IMR-90 (cell line): ENCODE data around the gene MTA1. TPM values are rescaled to one million over a fixed set of nuclear protein-coding genes. Genes with fewer than 3 reads are reported as not detected.

Experiments
- ATAC-seq: fragments of 200-7000 bp; cut with Tn5 transposase; 2 replicates; pipeline ENCODE4 v1.9.1; 2020; ENCODE audit warnings: low read depth, mild to moderate bottlenecking, moderate library complexity
- BruUV-seq: library from RNA; stranded (reverse); fragments of 400-500 nt; replicated peaks from 2 replicates; lab custom pipeline; 2021; lab: Mats Ljungman, UMichigan
- CTCF ChIA-PET: fragments of 300-600 bp; formaldehyde crosslinking; extraction: SDS; loops from one replicate; lab custom pipeline; 2021; ENCODE audit warnings: antibody characterized with exemption; lab: Yijun Ruan, JAX
- POLR2A ChIA-PET: fragments of 300-600 bp; sonication (Branson Sonifier 250); formaldehyde crosslinking; loops from one replicate; lab custom pipeline; 2022; ENCODE audit warnings: antibody characterized with exemption; ENCODE audit not compliant: unreplicated experiment; lab: Charles Lee
- DNase-seq: peaks from one replicate; pipeline ENCODE4 v3.0.0; 2013
- H2AFZ ChIP-seq: replicated peaks from 2 replicates; pipeline ENCODE3; 2013; ENCODE audit warnings: low read length, mild to moderate bottlenecking; ENCODE audit not compliant: poor library complexity
- H2AK5ac ChIP-seq: 2 replicates; pipeline ENCODE4 v1.6.1; 2013; ENCODE audit warnings: low read depth, low read length, inconsistent platforms
- H2AK9ac ChIP-seq: replicated peaks from 2 replicates; pipeline ENCODE3; 2013; ENCODE audit warnings: mild to moderate bottlenecking, low read depth, low read length, moderate library complexity; ENCODE audit not compliant: poor library complexity
- H2BK120ac ChIP-seq: 2 replicates; pipeline ENCODE4 v1.6.1; 2013; ENCODE audit warnings: low read depth, low read length, inconsistent platforms
- H2BK15ac ChIP-seq: 3 replicates; pipeline ENCODE4 v1.6.1; 2013; ENCODE audit warnings: low read depth, low read length, inconsistent platforms
- H2BK20ac ChIP-seq: 2 replicates; pipeline ENCODE4 v1.6.1; 2013; ENCODE audit warnings: low read depth, mild to moderate bottlenecking, inconsistent platforms, low read length, moderate library complexity
- H2BK5ac ChIP-seq: 2 replicates; pipeline ENCODE4 v1.6.1; 2013; ENCODE audit warnings: mild to moderate bottlenecking, low read depth, low read length, inconsistent platforms; ENCODE audit not compliant: poor library complexity, severe bottlenecking
- H3K14ac ChIP-seq: replicated peaks from 2 replicates; pipeline ENCODE4 v1.6.1; 2013; ENCODE audit warnings: low read depth, low read length, inconsistent platforms
- H3K18ac ChIP-seq: 2 replicates; pipeline ENCODE4 v1.6.1; 2013; ENCODE audit warnings: low read depth, low read length, control low read depth
- H3K23ac ChIP-seq: 2 replicates; pipeline ENCODE4 v1.6.1; 2013; ENCODE audit warnings: low read depth, low read length, inconsistent platforms
- H3K27ac ChIP-seq: 2 replicates; pipeline ENCODE4 v1.5.1; 2013; ENCODE audit warnings: mild to moderate bottlenecking, control low read depth, low read length; ENCODE audit not compliant: insufficient read depth
- H3K27me3 ChIP-seq: 2 replicates; pipeline ENCODE4 v1.6.1; 2013; ENCODE audit warnings: low read length; ENCODE audit not compliant: control insufficient read depth, insufficient read depth
- H3K36me3 ChIP-seq: 2 replicates; pipeline ENCODE4 v1.6.1; 2013; ENCODE audit warnings: low read length, mixed read lengths; ENCODE audit not compliant: control insufficient read depth, insufficient read depth
- H3K4ac ChIP-seq: 2 replicates; pipeline ENCODE4 v1.6.1; 2013; ENCODE audit warnings: low read depth, low read length, inconsistent platforms
- H3K4me1 ChIP-seq: 2 replicates; pipeline ENCODE4 v1.6.1; 2013; ENCODE audit warnings: low read length, mixed read lengths; ENCODE audit not compliant: control insufficient read depth, insufficient read depth
- H3K4me2 ChIP-seq: 2 replicates; pipeline ENCODE4 v1.6.1; 2013; ENCODE audit warnings: low read depth, mild to moderate bottlenecking, control low read depth, low read length, moderate library complexity
- H3K4me3 ChIP-seq: 2 replicates; pipeline ENCODE4 v1.5.1; 2013; ENCODE audit warnings: low read depth, mild to moderate bottlenecking, control low read depth, low read length, moderate library complexity; ENCODE audit not compliant: insufficient read depth
- H3K56ac ChIP-seq: 2 replicates; pipeline ENCODE4 v1.6.1; 2013; ENCODE audit warnings: low read length, inconsistent platforms; ENCODE audit not compliant: insufficient read depth; ENCODE audit errors: extremely low read depth
- H3K79me1 ChIP-seq, 2 experiments: 2 replicates each; pipeline ENCODE4 v1.6.1; 2013; ENCODE audit warnings: low read length in 2 of 2, inconsistent platforms in 1 of 2, low read depth in 1 of 2
- H3K9ac ChIP-seq: 2 replicates; pipeline ENCODE4 v1.6.1; 2013; ENCODE audit warnings: low read depth, low read length, control low read depth
- H3K9me1 ChIP-seq: 2 replicates; pipeline ENCODE4 v1.6.1; 2013; ENCODE audit warnings: low read length, inconsistent platforms; ENCODE audit not compliant: insufficient read depth
- H3K9me3 ChIP-seq: 2 replicates; pipeline ENCODE4 v1.6.1; 2013; ENCODE audit warnings: low read length; ENCODE audit not compliant: control insufficient read depth, insufficient read depth
- H4K20me1 ChIP-seq: 2 replicates; pipeline ENCODE4 v1.6.1; 2013; ENCODE audit warnings: low read length, inconsistent platforms; ENCODE audit not compliant: insufficient read depth
- H4K5ac ChIP-seq: 2 replicates; pipeline ENCODE4 v1.6.1; 2013; ENCODE audit warnings: mild to moderate bottlenecking, low read depth, low read length, control low read depth
- H4K8ac ChIP-seq, 2 experiments: 2 replicates each; pipeline ENCODE4 v1.6.1; 2013; ENCODE audit warnings: low read depth in 2 of 2, low read length in 2 of 2, control low read depth in 1 of 2, inconsistent platforms in 1 of 2
- H4K91ac ChIP-seq: 2 replicates; pipeline ENCODE4 v1.6.1; 2013; ENCODE audit warnings: low read depth, low read length, inconsistent platforms; ENCODE audit not compliant: insufficient read depth
- BHLHE40 ChIP-seq: fragments of 150-350 bp; IDR thresholded peaks from 2 replicates; pipeline ENCODE4 v1.6.1; 2016; ENCODE audit warnings: mild to moderate bottlenecking, low read depth, low read length
- CEBPB ChIP-seq: IDR thresholded peaks from 2 replicates; pipeline ENCODE4 v1.6.1; 2012; ENCODE audit warnings: low read depth, low read length, improper control_type of control experiment
- MXI1 ChIP-seq: IDR thresholded peaks from 2 replicates; pipeline ENCODE4 v1.6.1; 2012; ENCODE audit warnings: low read depth, mild to moderate bottlenecking, low read length, moderate library complexity, borderline replicate concordance
- NFE2L2 ChIP-seq: fragments of 150-350 bp; IDR thresholded peaks from 2 replicates; pipeline ENCODE4 v1.6.1; 2016; ENCODE audit warnings: low read depth, mild to moderate bottlenecking, low read length
- WGBS, 2 experiments: methylation state at CpG; one replicate each; pipeline versions ENCODE4 v1.1.5 to v1.1.7; 2013; ENCODE audit warnings: missing lambda C conversion rate in 2 of 2; ENCODE audit not compliant: insufficient read length in 1 of 2; ENCODE audit errors: extremely low coverage in 2 of 2; 5-methylcytosine and 5-hydroxymethylcytosine counted together
- dilution Hi-C: fragments of 300-500 bp; cut with HindIII; formaldehyde crosslinking; loops from one replicate; pipeline ENCODE4 v1.14.3; 2018; ENCODE audit warnings: low sequenced_read_pairs; ENCODE audit not compliant: unreplicated experiment
- in situ Hi-C: fragments of 300-500 bp; cut with MboI; formaldehyde crosslinking; loops from 3 replicates; pipeline ENCODE4 v1.14.3; 2019; ENCODE audit warnings: low sequenced_read_pairs, inconsistent platforms, mixed read lengths
- intact Hi-C: fragments of 100-400 bp; cut with micrococcal nuclease; formaldehyde crosslinking; loops from 2 replicates; pipeline ENCODE4 v1.10.0; 2022
- polyA plus RNA-seq, 3 experiments: library from polyadenylated mRNA; depleted of rRNA; stranded (reverse); fragments of >200 nt; gene quantifications; 2 replicates each; pipeline ENCODE4 v1.2.3, GENCODE V29; 2012; ENCODE audit warnings: low replicate concordance in 1 of 3
- total RNA-seq: library from RNA; depleted of rRNA; stranded (reverse); fragments of >200 nt; gene quantifications from 2 replicates; pipeline ENCODE4 v1.2.3, GENCODE V29; 2012

The MTA1 gene
- total and polyA plus RNA-seq, 2 of the 4 experiments (the other 2 are of a cell fraction): 21.5 to 61.6 TPM

DNA sequence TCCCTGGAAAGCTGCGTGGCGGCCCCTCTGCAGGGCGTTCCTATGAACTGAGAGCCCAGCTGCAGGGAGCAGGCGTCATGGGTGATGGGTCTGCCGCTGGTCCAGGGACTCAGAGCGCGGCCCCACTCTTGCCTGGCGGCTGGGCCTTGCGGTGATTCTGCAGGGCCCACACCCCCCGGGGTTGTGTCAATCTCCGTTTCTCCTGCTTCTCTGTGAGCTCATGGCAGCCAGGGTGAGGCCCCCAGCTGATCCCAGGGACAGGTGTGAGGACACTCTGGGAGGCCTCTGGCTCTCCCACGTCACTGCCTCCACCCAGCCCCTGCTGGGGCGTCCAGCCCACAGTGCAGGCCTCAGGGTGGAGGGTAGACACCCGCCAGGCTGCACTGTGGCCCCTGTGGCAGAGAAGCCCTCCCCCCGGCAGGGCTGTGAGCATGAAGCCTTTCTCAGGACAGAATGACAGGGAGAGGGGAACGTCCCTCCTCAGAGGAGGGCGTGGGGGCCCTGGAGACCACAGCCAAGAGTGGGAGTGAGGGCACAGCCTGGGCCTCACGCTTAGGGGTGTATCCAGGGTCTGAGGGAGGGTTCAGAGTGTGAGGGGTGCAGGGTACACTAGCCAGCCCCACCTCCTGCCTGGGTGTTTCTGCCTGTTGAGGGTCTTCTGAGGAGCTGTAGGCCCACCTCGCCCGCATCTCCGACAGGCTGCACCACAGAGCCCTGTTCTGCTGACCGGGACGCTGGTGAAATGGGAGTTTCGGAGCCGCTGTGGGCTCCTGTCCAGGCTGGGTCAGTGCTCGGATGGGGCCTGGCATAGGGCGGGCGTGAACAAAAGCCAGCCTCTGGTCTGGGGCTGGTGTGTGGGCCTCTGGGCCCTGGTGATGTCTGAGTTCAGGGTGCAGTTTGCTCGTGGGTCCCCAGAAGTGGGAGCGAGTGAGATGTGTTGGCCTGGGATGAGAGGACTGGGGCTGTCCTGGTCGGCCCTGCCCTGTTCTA is 28.3 kb downstream of the MTA1 start:
- Histone ChIP-seq H3K9me1 (no peaks in the 10 kb centered on the region), H2BK15ac (no peak overlapping the region), H3K4ac (no peak overlapping the region), H2BK120ac (no peak overlapping the region), H3K18ac (no peak overlapping the region), H3K23ac (no peak overlapping the region), H2BK20ac (no peak overlapping the region), H3K4me3 (no peak overlapping the region), H3K9ac (no peak overlapping the region), H3K4me1 (no peaks in the 10 kb centered on the region), H3K27ac (no peak overlapping the region), H3K36me3 (peaks cover 36% of the 10 kb centered on the region), H3K27me3 (no peaks in the 10 kb centered on the region), H2BK5ac (no peak overlapping the region), H2AFZ (peak overlapping the region; percentile 56), H2AK5ac (peak overlapping the region; percentile 28; the same call in 1 of the 2 replicates), H4K20me1 (peaks cover 28% of the 10 kb centered on the region), H3K4me2 (no peak overlapping the region), H3K14ac (no peak overlapping the region), H2AK9ac (peak overlapping the region; percentile 50), H4K5ac (no peak overlapping the region), H3K9me3 (no peaks in the 10 kb centered on the region), H4K8ac (no peak overlapping the region), H4K91ac (no peak overlapping the region), H3K56ac (no peak overlapping the region), H3K79me1 (peaks cover 5 to 39% of the 10 kb centered on the region in 2 experiments; a peak in 3 of 4 replicates)
- WGBS, 2 experiments: 90% methylated on average over 18 of the region's 31 CpGs; no CpG with 5 or more reads in 1 of the 2 experiments
- intact Hi-C loops (loop anchor here (1.0 kb wide), 2 partner anchors 42 to 80 kb away; no protein-coding TSS in a partner anchor), in situ Hi-C loops (no loop called here), dilution Hi-C loops (no loop called here)
- TF ChIP-seq BHLHE40: no peak
- no peak for TF ChIP-seq MXI1
- TF ChIP-seq NFE2L2: no peak
- no peak for TF ChIP-seq CEBPB
- DNase-seq: no peak
- ChIA-PET CTCF (interaction anchor here (0.6 to 1.0 kb wide), 8 partner anchors 9 to 63 kb away, joined by 3 to 6 read pairs (median 3); no protein-coding TSS in a partner anchor), POLR2A (no interaction called here)
- no TSS peak for BruUV-seq
- peak; percentile 3; the same call in 1 of the 2 replicates for ATAC-seq
